ENCODE measurements around the gene PAK6.
A peak's percentile ranks its signal among the peaks of the same experiment; 100 is the strongest.

The PAK6 gene

DNA sequence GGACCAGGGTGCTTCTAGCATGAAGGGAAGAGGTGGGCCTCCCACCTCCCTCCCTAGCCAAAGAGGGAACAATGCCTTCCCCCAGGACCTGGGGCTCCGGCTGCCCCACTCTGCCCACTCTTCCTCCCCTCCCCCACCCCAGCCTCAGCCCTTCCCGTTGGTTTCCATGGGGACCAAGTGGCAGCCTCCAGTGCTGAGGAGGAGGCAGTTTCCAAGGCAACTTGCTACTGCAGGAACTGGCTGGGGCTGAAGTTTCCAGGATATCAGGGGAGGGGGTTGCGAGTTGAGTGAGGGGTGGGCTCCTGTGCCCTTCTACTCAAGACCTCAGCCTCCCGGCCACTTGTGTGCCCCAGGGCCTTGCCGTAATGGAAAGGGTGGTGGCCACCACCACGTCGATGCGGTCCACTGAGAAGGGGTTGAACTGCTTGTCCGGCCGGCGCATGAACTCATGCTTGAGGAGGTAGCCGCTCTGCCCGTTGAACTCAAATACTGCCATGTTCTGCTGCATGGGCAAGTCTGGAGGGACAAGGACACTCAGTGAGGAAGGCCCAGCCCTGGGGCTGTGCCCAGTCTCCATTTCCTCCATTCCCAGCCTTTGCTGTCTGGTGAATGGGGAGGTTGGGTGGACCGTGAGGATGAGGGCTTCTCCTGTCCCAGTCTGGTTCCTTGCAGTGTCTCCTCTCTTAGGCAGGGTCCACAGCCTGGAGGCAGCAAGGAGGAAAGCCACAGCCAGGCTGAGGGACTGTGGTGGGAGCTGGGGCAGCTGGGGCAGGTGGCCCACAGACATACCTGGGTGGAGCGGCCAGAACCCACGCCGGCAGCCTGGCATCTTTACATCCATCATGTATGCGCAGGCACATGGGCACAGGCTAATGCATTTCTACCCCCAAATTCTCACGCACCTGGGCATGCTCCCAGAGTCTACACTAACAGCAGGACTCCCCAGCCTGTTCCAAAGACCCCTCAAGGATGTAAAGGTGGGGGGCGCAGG is 55.3 kb downstream of the PAK6 start:
- no peak for DNase-seq

DNA sequence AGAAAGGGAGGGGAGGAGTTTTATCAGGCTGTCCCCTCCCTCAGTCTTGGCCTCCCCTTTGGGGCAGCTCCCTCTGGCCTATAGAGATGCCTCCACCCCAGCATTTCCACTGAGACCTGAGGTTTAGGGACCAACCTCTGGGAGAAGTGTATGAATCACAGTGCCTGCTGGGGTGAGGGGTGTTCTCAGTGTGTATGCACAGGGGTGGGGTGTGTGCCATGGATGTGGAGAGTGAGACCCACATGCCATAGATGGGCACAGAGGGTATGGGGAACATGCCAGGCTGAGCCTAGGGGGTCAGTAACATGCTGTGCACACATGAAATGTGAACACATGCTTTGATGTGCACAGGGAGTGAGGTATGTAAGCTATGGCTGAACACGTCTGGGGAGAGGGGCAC is 56.4 kb downstream of the PAK6 start:
- DNase-seq: no peak

DNA sequence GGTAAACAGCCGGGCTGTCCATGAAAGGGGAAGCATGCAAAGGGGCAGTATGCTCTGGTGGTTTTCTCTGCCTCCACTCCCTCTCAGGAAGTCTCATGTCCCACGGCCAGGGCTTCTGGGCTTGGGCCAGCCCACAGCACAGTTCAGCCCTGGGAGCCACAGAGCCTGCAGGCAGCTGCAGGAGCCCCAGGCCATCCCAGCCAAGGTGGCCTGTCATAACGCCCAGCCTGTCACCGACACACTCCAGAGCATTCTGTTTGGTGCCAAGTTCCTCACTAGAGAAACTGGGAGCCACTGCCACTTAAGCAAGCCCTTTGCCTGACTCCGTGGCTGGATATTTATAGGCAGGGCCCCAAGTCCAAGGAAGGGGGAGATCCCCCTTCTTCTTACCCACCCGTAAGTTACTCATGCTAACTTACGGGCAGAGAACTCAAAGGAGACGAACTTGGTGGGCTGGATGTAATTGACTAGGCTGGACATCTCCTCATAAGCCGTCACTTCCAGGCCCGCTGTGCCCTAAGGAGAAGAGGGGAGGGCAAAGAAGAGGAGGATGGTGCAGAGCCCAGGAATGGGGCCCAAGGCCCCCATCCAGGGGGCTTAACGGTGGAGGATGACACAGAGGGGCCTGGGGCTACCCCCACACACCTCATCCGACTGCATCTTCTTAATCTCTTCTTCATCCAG is 57.2 kb downstream of the PAK6 start:
- DNase-seq: no peak

- DNase-seq: no peak
Observed at GRCh38 chr15:40296561-40297230, 57.8 kb downstream of the PAK6 start.

GRCh38 chr15:40297356-40297755 is 58.5 kb downstream of the PAK6 start:
- no peak for DNase-seq

DNA sequence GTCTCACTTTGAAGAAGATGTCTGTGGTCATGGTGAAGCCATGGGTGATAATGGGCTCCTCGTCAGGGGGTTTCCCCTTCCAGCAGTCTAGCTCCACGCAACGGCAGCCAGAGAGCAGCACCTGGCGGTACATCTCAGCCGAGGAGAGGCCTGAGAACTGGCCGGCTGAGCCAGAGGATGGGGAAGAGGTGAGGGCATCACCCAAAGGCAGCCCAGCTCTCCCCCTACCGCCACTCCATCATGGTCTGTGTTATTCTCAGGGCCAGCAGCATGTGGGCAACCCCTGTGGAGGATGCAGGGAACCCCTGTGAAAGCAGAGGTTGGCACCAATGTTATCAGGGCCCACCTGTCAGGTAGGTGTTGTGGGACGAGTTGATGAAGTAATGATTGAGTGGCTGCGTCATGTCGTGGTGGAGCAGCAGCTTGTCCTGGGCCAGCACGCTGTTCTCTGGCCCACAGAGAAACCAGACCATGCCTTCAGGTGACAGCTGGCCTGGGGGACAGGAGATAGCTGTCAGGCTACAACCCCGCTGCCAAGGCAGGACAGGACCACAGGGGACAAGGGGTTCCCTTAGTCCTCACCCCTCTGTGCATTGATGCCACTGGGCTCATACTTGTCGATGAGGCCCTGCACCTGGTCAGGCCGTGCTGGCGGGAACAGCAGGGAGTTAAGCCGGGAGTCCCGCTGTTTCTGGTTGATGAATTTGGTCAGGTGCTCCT is 59.5 kb downstream of the PAK6 start:
- no peak for DNase-seq

- DNase-seq: no peak
Observed at GRCh38 chr15:40300367-40300766, 61.5 kb downstream of the PAK6 start.

- DNase-seq: no peak
Observed at GRCh38 chr15:40300771-40301170, 61.9 kb downstream of the PAK6 start.

GRCh38 chr15:40301467-40302179 is 62.8 kb downstream of the PAK6 start:
- DNase-seq: no peak

- DNase-seq: no peak
Observed at GRCh38 chr15:40302288-40302886, 63.5 kb downstream of the PAK6 start.

- no peak for DNase-seq
Observed at GRCh38 chr15:40302981-40303380, 64.1 kb downstream of the PAK6 start.

- no peak for DNase-seq
Observed at GRCh38 chr15:40303576-40303975, 64.7 kb downstream of the PAK6 start.

GRCh38 chr15:40305281-40305680 is 66.4 kb downstream of the PAK6 start:
- no peak for DNase-seq

DNA sequence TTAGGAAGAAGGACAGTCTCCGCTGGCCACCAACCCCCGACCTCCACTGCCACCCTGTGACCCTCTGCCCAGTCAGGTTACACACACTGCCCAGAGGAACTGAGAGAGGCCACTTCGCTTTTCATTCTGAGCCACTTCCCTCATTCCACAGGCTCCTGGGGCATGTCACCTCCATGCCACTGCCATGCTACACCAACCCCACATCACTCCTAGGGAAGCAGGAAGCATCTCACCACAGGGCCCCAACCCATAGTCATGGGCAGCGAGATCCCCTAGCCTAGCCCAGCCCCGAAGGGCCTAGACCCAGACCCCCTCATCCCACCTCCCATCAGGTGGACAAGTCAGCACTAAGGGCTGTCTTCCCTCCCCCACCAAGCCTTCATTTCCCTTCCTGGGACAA is 67.5 kb downstream of the PAK6 start:
- DNase-seq: peak; percentile 60

DNA sequence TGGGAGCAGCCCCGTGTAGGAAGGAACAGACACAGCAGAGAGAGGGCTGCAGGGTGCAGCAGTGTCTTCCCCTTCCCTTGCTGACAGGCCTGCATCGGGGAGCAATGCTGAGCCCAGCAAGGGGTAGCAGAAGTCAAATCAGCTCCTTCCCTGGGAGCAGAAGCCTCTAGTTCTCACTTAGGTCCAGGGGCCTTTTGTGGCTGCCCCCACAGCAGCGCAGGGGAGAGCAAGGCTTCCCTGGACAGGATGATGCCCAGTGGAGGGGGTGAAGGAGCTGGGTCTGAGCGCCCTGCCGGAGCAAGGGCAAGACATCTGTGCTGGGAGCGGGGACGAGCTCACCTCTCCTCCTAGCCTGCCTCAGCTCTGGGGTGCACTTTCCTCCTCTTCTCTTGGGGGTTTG is 68.0 kb downstream of the PAK6 start:
- DNase-seq: no peak

- DNase-seq: peak; percentile 79
Observed at GRCh38 chr15:40307421-40308211, 68.8 kb downstream of the PAK6 start, which contains the start of gene PLCB2. PLCB2 (minus strand) TSS chr15:40307935; CDS start chr15:40307672, 263 bp downstream.

- DNase-seq: no peak
Observed at GRCh38 chr15:40309344-40309862, 70.5 kb downstream of the PAK6 start.

GRCh38 chr15:40310001-40310959 is 71.4 kb downstream of the PAK6 start:
- DNase-seq: peak; percentile 60

- DNase-seq: no peak
Observed at GRCh38 chr15:40310993-40311392, 72.1 kb downstream of the PAK6 start.

All from MV-4-11 (cell line).